Measurements from ENCODE around the gene LRCOL1. TPM values are rescaled to one million over a fixed set of nuclear protein-coding genes. Genes with fewer than 3 reads are reported as not detected.

Gene LRCOL1
- polyA plus RNA-seq, 3 donors, result not detected

DNA sequence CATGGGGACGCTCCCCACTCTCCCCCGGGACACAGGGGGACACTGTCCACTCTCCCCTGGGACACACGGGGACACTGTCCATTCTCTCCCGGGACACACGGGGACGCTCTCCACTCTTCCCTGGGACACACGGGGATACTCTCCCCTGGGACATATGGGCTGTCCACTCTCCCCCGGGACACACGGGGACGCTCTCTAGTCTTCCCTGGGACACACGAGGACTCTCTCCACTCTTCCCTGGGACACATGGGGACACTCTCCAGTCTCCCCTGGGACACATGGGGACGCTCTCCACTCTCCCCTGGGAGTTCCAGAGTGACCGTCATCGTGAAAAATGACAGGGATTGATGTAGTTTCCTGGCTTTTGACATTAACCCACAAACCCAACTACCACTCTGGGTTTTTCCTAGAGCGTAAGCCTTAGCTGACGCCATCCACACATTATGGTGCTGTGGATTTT lies 5.2 kb upstream of the LRCOL1 start:
- peaks cover 20 to 49% (median 38%) of the 10 kb centered on the region in 7 donors for H3K9me3 Mint-ChIP-seq
- 76% methylated on average over 10 of the region's 16 CpGs for WGBS (ENCODE audit: insufficient coverage)
- peaks cover 8 to 10% of the 10 kb centered on the region in 2 donors for H3K36me3 Mint-ChIP-seq
- Histone ChIP-seq H3K79me2 (ENCODE audit: insufficient read depth, low read length) (no peaks in the 10 kb centered on the region), H3K9ac (ENCODE audit: insufficient read depth, low read length, poor library complexity, severe bottlenecking) (no peak overlapping the region), H3K36me3 (replicated peaks in 1 of 2; ENCODE audit: control insufficient read depth in 1 of 2, insufficient read depth in 2 of 2, low read length in 2 of 2) (no peaks in the 10 kb centered on the region), H3K4me1 (ENCODE audit: control insufficient read depth in 1 of 2, insufficient read depth in 2 of 2, low read length in 2 of 2) (no peaks in the 10 kb centered on the region), H3K4me3 (replicated peaks in 1 of 3; ENCODE audit: low read depth in 2 of 3, low read length in 3 of 3) (no peak overlapping the region), H3K27ac (ENCODE audit: low read depth in 1 of 2, low read length in 2 of 2) (no peak overlapping the region), H3K27me3 (ENCODE audit: control insufficient read depth in 2 of 2, insufficient read depth in 2 of 2, low read length in 2 of 2) (peaks cover 18 to 62% of the 10 kb centered on the region in 2 donors), H3K9me3 (replicated peaks in 1 of 2; ENCODE audit: control insufficient read depth in 1 of 2, insufficient read depth in 1 of 2, low read length in 2 of 2) (peaks cover 35 to 42% of the 10 kb centered on the region in 2 donors), H4K20me1 (ENCODE audit: insufficient read depth, low read length) (no peaks in the 10 kb centered on the region), H3K4me2 (replicated peaks; ENCODE audit: extremely low read depth, low read length, poor library complexity, severe bottlenecking) (no peak overlapping the region), H2AFZ (ENCODE audit: insufficient read depth, low read depth, low read length, poor library complexity, severe bottlenecking) (no peak overlapping the region)
- peak overlapping the region in 1 of 2 donors; percentile 41 for H3K4me3 Mint-ChIP-seq
- no peak overlapping the region for H3K27ac Mint-ChIP-seq
- peaks cover 7% of the 10 kb centered on the region for H3K4me1 Mint-ChIP-seq
- TF ChIP-seq, protein P1, sequence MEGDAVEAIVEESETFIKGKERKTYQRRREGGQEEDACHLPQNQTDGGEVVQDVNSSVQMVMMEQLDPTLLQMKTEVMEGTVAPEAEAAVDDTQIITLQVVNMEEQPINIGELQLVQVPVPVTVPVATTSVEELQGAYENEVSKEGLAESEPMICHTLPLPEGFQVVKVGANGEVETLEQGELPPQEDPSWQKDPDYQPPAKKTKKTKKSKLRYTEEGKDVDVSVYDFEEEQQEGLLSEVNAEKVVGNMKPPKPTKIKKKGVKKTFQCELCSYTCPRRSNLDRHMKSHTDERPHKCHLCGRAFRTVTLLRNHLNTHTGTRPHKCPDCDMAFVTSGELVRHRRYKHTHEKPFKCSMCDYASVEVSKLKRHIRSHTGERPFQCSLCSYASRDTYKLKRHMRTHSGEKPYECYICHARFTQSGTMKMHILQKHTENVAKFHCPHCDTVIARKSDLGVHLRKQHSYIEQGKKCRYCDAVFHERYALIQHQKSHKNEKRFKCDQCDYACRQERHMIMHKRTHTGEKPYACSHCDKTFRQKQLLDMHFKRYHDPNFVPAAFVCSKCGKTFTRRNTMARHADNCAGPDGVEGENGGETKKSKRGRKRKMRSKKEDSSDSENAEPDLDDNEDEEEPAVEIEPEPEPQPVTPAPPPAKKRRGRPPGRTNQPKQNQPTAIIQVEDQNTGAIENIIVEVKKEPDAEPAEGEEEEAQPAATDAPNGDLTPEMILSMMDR (IDR thresholded peaks at IDR 0.05), result no peak
- peaks cover 59 to 77% (median 61%) of the 10 kb centered on the region in 3 donors for H3K27me3 Mint-ChIP-seq (ENCODE audit: low read depth in 3 of 3)
- DNase-seq, result no peak
- intact Hi-C loops (cut with micrococcal nuclease), result loop anchor here in 1 of 2 donors (5.0 kb wide), 2 partner anchors 198 to 463 kb away; no protein-coding TSS in a partner anchor

DNA sequence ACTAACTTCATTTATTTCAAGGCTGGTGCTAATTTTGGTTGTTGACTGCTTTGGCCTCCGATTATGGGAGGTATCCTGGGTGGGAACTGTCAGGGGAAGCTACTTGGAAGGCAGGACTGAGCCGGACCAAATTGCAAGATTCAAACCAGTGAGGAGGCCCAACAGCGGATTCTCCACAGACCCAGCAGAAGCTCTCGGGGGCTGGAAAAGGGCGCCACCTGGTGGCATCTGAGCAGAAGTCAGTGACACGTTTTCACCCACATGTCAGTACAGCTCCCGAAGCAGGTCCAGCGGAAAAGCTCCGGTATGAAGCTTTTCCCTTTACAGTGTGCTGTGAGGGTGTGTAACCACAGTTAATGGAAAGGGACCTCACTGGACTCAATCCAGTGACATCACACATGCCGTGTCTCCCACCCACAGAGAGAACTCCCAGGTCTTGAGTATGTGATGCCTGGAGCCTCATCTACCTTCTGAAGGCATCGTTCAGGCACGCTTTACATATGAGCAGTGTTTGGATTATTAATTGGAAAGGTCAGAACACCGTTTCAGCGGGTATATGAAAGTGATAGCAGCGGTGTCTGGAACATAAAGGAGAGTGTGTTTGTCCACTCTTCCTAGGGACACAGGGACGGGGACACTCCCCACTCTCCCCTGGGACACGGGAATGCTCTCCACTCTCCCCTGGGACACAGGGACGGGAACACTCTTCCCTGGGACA lies 4.6 kb upstream of the LRCOL1 start:
- H3K27me3 Mint-ChIP-seq (ENCODE audit: low read depth in 3 of 3), result peaks cover 59 to 77% (median 62%) of the 10 kb centered on the region in 3 donors
- H3K27ac Mint-ChIP-seq, result peak overlapping the region in 1 of 7 donors; percentile 30
- Histone ChIP-seq H3K9ac (ENCODE audit: insufficient read depth, low read length, poor library complexity, severe bottlenecking) (no peak overlapping the region), H3K27ac (ENCODE audit: low read depth in 1 of 2, low read length in 2 of 2) (no peak overlapping the region), H3K4me1 (ENCODE audit: control insufficient read depth in 1 of 2, insufficient read depth in 2 of 2, low read length in 2 of 2) (no peaks in the 10 kb centered on the region), H3K4me3 (replicated peaks in 1 of 3; ENCODE audit: low read depth in 2 of 3, low read length in 3 of 3) (no peak overlapping the region), H3K36me3 (replicated peaks in 1 of 2; ENCODE audit: control insufficient read depth in 1 of 2, insufficient read depth in 2 of 2, low read length in 2 of 2) (no peaks in the 10 kb centered on the region), H4K20me1 (ENCODE audit: insufficient read depth, low read length) (no peaks in the 10 kb centered on the region), H3K79me2 (ENCODE audit: insufficient read depth, low read length) (no peaks in the 10 kb centered on the region), H3K4me2 (replicated peaks; ENCODE audit: extremely low read depth, low read length, poor library complexity, severe bottlenecking) (no peak overlapping the region), H2AFZ (ENCODE audit: insufficient read depth, low read depth, low read length, poor library complexity, severe bottlenecking) (no peak overlapping the region), H3K27me3 (ENCODE audit: control insufficient read depth in 2 of 2, insufficient read depth in 2 of 2, low read length in 2 of 2) (peaks cover 18 to 62% of the 10 kb centered on the region in 2 donors), H3K9me3 (replicated peaks in 1 of 2; ENCODE audit: control insufficient read depth in 1 of 2, insufficient read depth in 1 of 2, low read length in 2 of 2) (peaks cover 35 to 42% of the 10 kb centered on the region in 2 donors)
- TF ChIP-seq, protein P1 (IDR thresholded peaks at IDR 0.05), result peak; percentile 82
- H3K9me3 Mint-ChIP-seq, result peaks cover 20 to 52% (median 38%) of the 10 kb centered on the region in 7 donors
- H3K4me1 Mint-ChIP-seq, result peaks cover 12% of the 10 kb centered on the region
- peaks cover 8 to 10% of the 10 kb centered on the region in 2 donors for H3K36me3 Mint-ChIP-seq
- peak; percentile 52 to 68 (median 62) for DNase-seq
- peak overlapping the region in 1 of 2 donors; percentile 29 for H3K4me3 Mint-ChIP-seq
- 21% methylated on average over 9 of the region's 18 CpGs for WGBS (ENCODE audit: insufficient coverage)
- intact Hi-C loops (cut with micrococcal nuclease), result loop anchor here (5.0 kb wide), 2 partner anchors 198 to 463 kb away; no protein-coding TSS in a partner anchor
